ENCODE data around the gene BRME1. TPM values are rescaled to one million over a fixed set of nuclear protein-coding genes. Genes with fewer than 3 reads are reported as not detected.
A peak's percentile ranks its signal among the peaks of the same experiment; 100 is the strongest.

BRME1 gene
- total and polyA plus RNA-seq, 3 donors from 2014 or later: 17.8 to 48.9 (median 26.3) TPM

DNA sequence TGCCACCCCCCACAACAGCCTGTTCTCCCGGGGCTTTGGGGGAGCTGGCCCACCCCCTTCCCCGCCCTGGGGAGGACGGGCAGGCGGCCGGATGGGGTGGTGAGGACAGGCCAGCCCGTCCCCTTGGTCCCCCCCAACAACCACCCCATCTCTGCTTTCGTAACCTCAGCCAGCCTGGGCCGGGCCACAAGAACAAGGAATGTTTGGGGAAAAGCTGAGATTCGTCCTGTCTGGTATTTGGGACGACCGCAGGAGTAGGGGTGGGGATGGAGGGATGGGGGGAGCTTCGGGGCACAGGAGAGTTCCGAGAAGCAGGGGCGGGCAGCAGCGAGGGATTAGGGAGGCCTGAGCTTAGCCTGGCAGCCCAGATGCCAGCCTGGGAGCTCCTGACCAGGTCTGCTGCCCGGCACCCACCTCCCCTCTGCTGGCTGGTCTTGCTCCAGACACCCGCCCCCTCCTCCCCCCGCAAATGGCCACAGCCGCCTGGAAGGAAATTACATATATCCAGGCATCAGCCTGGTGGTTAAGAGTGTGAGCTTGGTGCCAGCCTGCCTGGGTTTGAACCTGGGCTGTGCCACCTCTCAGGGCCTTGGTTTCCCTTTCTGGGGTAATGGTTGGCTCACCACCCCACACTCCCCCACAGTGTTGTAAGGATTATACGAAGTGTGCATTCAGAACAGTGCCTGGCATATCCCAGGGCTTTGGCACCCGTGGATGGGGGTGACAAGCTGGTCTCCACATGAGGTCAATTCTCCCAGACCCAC is 32.6 kb upstream of the BRME1 start, which contains the start of gene PODNL1:
Gene PODNL1, minus strand, starts transcription at position 117 of the 764 bp plus-strand sequence. CDS start 236 bp downstream, outside the sequence.
- TF ChIP-seq POLR2A (IDR thresholded peaks at IDR 0.05): no peak
- TF ChIP-seq, protein P1, sequence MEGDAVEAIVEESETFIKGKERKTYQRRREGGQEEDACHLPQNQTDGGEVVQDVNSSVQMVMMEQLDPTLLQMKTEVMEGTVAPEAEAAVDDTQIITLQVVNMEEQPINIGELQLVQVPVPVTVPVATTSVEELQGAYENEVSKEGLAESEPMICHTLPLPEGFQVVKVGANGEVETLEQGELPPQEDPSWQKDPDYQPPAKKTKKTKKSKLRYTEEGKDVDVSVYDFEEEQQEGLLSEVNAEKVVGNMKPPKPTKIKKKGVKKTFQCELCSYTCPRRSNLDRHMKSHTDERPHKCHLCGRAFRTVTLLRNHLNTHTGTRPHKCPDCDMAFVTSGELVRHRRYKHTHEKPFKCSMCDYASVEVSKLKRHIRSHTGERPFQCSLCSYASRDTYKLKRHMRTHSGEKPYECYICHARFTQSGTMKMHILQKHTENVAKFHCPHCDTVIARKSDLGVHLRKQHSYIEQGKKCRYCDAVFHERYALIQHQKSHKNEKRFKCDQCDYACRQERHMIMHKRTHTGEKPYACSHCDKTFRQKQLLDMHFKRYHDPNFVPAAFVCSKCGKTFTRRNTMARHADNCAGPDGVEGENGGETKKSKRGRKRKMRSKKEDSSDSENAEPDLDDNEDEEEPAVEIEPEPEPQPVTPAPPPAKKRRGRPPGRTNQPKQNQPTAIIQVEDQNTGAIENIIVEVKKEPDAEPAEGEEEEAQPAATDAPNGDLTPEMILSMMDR (IDR thresholded peaks at IDR 0.05): no peak
- Histone ChIP-seq H3K27me3 (no peaks in the 10 kb centered on the region), H3K36me3 (ENCODE audit: low read depth, missing control alignments) (no peaks in the 10 kb centered on the region), H3K27ac (peak within 1 kb of the TSS; percentile 72 to 79), H3K9me3 (no peaks in the 10 kb centered on the region), H3K4me3 (peak within 1 kb of the TSS; percentile 41 to 51), H3K4me1 (peaks cover 4% of the 10 kb centered on the region)
- WGBS, 2 donors: 20 to 44% methylated on average over 1 to 21 of the region's 21 CpGs
- intact Hi-C loops (cut with DNase I; ENCODE audit: low total_unique reads): no loop called here
- DNase-seq: no peak

GRCh38 chr19:13937479-13938300 is 31.8 kb upstream of the BRME1 start:
- H3K36me3 ChIP-seq (ENCODE audit: low read depth, missing control alignments): no peaks in the 10 kb centered on the region
- 19 to 32% methylated on average over 15 to 27 of the region's 29 CpGs for WGBS, 2 donors
- H3K9me3 ChIP-seq: no peaks in the 10 kb centered on the region
- peak overlapping the region; percentile 72 to 79 for H3K27ac ChIP-seq
- no peak for TF ChIP-seq POLR2A (IDR thresholded peaks at IDR 0.05)
- TF ChIP-seq, protein P1 (IDR thresholded peaks at IDR 0.05): no peak
- H3K27me3 ChIP-seq: no peaks in the 10 kb centered on the region
- H3K4me1 ChIP-seq: peaks cover 4% of the 10 kb centered on the region
- H3K4me3 ChIP-seq: peak overlapping the region; percentile 41 to 51
- no peak for DNase-seq
- intact Hi-C loops (cut with DNase I; ENCODE audit: low total_unique reads): no loop called here

DNA sequence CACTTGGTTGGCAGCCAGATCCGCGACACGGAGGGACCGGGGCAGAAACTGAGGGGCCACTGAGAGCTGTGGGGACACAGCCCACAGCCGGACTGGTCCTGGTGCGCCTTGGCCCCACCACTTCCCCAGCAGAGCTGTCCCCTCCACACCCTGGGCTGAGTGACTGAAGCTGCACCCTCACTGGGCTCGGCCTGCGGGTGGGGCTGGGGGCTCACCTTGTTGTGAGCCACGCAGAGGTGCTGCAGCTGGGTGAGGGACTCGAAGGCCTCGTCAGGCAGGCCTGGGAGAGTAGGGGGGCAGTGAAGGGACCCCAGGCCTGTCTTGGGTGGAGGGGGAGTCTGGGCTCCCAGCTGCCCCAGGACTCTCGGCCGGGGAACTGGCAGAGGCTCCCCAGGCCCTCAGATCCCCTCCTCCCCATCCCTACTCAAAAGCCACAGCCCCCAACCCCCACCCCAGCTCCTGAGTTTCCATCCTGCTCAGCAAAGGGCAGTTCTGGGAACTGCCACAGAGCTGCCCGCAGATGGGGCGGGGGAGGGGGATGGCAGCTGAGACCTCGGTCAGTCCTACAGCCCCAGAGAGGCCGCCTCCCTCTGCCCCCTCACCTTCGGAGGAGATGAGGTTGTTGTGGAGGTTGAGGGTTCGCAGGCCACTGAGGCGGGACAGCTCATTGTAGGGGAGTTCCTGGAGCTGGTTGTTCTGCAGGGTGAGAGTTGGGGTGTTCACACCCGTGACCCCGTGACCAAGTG is 30.0 kb upstream of the BRME1 start:
- Histone ChIP-seq H3K27me3 (no peaks in the 10 kb centered on the region), H3K4me1 (peaks cover 4% of the 10 kb centered on the region), H3K4me3 (no peak overlapping the region), H3K9me3 (no peaks in the 10 kb centered on the region), H3K27ac (no peak overlapping the region), H3K36me3 (ENCODE audit: low read depth, missing control alignments) (no peaks in the 10 kb centered on the region)
- no peak for DNase-seq
- TF ChIP-seq, protein P1 (IDR thresholded peaks at IDR 0.05): no peak
- no peak for TF ChIP-seq POLR2A (IDR thresholded peaks at IDR 0.05)
- intact Hi-C loops (cut with DNase I; ENCODE audit: low total_unique reads): no loop called here
- 79 to 83% methylated on average over 16 to 22 of the region's 22 CpGs for WGBS, 2 donors

- Histone ChIP-seq H3K4me1 (peaks cover 4% of the 10 kb centered on the region), H3K4me3 (no peak overlapping the region), H3K9me3 (no peaks in the 10 kb centered on the region), H3K27me3 (no peaks in the 10 kb centered on the region), H3K36me3 (ENCODE audit: low read depth, missing control alignments) (no peaks in the 10 kb centered on the region), H3K27ac (no peak overlapping the region)
- intact Hi-C loops (cut with DNase I; ENCODE audit: low total_unique reads): no loop called here
- 77 to 84% methylated on average over 2 of the region's 2 CpGs for WGBS, 2 donors
- no peak for DNase-seq
- no peak for TF ChIP-seq POLR2A (IDR thresholded peaks at IDR 0.05)
- TF ChIP-seq, protein P1 (IDR thresholded peaks at IDR 0.05): no peak
Measured at GRCh38 chr19:13934785-13935109, 28.8 kb upstream of the BRME1 start.

Data from testis (tissue), 3 donors.